DMS53 treated with DMSO at 0.1 percent for 48 hours (cell line): ENCODE results near the gene UFD1.

Experiments used
- DNase-seq: peaks from one replicate; lab custom pipeline; 2025; ENCODE audit not compliant: unreplicated experiment; lab: John Stamatoyannopoulos, UW

Gene UFD1

DNA sequence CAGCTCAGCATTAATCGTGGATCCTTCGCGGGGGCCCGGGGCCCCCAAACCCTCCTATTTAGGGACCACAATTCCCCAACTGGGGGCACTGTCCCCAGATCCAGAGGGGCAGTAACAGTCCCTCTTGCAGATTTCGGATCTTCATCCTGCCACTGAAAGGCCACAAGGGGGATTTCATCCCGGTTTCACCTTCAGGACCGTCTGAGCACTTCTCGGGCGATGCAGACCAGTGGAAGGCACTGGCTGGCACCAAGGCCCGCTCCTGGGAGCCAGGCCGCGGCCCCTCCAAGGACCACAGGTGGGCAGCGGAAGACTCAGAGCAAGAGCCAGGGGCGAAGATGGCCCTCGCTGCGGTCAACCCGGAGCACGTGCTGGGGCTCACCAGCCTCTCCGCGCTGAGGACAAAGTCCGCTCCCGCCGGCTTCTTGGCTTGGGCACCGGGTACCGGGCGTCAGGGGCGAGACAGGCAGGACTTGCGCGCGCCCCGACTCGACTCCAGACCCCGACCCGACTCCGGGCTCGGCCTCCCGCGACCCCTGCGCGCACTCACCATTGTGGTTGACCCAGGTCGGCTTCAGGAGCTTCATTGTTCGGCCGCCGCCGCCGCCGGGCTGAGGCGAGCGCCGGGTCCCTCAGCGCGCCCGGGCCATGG, 48.0 kb downstream of the UFD1 start:
- no peak for DNase-seq

DNA sequence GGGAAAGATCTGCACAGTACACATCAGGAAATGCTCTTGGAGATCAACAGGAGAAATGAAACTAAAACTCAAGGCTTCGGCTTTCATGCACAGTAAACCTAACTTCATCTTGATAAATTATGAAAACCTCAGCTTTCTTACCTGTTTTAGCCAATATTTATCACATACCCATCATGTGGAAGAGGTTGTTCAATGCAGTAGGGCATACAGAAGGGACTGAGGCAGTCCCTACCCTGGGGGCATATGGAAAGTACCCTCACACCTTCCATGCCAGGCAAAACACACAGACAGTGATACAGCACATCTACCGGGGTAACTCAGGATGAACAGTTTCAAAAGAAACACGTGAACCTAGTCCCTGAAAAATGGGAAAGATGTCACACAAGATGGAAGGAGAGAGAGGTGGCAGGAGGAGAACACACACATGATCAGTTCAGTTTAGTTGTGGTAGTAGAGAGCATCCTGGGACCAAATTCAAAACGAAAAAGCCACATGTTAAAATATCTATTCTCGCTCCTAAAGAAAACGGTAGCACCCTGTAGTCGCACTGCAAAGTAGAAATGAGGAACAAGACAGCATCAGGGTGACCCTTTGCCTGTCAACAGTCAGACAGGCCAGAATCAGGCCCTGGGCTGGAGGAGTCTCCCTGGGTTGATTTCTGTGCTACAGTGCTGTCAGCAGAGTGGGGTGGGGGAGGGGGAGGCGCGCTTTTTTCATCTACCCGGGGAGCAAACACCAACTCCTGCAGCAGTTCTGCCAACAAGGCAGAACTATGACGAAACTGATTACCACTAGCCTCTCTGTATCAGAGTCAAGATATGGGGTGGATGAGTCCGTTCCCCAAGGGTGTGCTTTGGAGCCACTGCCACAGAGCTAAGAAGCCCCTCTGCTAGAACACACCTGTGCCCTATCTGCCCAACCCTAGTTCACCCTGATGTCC, 48.8 kb downstream of the UFD1 start:
- DNase-seq = no peak

DNA sequence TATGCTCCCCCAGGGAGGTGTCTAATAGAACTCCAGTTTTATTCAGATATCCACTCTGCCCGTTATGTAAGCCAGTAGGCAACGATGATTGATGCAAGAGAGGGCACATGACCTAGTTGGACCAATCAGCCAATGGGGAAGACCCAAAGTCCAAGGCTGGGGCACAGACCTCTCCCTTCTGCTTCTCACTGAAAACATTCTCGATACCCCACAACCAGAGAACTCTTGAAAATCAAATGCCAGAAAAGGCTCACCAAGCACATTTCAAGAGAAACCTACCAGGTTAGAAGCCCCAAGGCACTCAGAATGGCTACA, 54.9 kb downstream of the UFD1 start:
- no peak for DNase-seq

DNA sequence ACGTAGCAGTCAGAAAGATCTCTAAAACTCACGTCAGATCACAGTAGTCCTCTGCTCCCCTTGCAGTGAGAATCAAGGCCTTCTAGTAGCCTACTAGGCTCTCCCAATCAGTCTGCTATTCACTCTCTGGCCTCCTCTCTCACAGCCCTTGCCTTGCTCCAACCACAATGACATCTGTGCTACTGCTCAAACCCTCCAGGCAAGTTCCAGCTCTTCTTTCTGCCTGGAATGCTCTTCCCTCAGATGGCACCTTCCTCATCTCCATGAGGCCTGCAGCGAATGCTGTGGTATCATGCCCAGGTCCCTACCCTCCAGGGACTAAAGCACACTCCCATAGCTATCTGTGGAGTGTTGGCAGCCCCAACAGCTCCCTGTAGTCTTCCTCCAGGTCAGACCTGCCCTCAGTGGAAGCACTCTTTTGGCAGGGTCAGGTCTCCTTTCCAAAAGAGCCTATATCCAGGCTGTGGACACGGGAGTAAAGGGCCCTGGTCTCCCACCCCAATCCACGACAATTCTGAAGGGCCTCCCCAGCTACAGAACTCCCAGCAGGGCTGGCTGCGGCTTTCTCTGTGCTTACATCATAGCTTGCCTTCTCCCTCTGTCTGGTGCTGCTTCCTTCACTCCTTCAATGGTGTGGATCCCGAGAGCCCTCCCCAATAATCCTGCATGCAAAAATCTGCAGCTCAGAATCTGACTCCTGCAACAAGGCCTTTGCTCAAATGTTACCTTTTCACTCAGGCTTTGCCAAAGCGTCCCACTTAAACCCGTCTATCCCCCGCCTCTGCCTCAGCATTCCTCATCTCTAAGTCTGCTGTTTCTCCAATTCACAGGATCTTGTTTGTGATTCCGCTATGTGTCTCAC, 56.3 kb downstream of the UFD1 start:
- no peak for DNase-seq

DNA sequence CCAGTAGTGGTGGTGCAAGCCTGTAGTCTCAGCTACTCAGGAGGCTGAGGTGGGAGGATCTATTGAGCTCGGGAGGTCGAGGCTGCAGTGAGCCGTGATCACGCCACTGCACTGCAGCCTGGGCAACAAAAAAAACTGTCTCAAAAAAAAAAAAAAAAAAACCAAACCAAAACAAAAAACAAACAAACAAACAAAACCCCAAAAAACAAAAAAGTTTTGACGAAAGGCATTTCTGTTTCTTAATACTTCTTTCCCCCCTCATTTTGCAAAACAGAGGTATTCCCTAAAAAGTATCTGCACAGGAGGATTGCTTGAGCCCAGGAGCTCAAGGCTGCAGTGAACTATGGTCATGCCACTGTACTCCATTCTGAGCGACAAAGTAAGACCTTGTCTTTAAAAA, 58.7 kb downstream of the UFD1 start:
- DNase-seq = no peak

DNA sequence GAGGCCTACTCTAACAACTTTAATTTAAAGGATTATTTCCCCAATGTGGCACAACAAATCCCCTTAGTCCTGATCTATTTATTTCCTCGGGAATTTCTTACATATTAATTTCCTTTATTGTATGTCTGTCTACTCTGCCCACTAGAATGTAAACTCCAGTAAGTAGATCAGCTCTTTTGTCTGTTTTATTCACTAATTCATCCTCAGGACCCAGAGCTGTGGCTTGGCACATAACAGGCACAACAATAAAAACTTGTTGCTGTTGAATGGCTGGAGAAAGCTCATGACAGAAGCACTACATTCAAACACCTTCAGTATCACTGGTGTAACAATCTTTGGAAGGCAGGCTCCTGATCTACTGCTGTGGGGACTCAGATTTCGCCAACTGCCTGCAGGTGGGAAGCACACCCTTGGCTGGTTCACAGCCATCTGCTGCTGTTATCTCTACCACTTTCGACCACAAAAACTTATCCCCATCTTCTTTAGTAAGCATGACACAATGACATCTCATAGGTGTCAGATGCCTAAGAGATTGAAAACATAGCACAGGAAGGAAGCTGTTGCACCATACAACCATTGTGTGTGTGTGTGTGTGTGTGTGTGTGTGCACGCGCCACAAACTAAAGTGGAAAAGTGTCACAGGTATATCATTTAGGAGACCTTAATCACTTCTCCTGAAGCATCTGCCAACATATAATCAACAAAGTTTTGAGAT, 59.4 kb downstream of the UFD1 start:
- DNase-seq = no peak

DNA sequence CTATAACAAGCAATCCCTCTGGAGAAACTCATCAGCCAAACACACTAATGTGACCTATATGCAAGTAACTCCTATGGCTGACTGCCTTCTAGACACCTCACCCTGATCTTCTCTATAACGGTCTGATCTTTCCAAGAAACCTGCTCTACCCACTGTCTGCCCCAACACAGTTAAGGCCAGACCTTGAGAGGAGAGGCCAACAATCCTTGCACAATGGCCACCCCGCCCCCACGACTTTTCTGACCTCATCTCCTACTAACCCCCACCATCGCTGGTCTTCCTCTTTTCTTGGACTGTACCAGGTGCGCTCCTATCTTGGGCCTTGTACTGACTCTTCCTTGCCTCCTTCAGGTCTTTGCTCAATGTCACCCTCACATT, 59.9 kb downstream of the UFD1 start:
- no peak for DNase-seq

DNA sequence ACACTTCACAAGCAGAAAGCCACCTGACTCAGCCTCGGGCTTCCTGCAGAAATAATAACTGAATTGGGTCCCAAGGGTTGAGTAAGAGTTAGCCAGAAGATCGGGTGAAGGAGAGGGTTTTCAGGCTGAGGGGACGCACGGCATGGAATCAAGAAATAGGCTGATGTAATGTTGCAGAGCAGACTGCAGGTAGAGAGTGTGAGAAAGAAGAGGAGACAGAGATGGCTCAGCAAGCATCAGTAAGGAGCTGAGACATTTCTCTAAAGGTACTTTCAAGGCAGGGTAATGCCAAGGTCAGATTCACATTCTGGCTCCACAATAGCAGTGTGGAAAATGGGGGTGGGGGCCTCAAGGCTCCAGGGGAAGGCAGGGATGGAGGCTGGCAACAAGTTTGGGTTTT, 66.1 kb downstream of the UFD1 start:
- no peak for DNase-seq

DNA sequence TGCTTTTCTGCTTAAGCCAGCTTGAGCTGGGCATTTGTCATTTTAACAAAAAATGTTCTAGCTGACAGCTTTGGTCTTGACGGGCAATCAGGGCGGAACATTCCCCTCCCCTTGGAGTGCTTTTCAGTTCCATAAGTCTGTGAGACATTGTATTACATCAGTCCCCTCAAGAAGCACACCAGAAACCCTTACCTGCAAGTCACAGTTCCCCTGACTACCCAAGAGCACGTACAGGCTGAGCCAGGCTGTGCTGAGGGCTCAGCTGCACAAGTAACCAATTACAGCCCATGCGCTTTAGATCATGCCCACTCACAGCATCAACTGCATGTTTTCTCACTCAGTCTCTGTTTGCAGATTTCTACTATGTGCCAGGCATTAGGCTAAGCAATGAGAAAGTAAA, 66.5 kb downstream of the UFD1 start:
- no peak for DNase-seq

DNA sequence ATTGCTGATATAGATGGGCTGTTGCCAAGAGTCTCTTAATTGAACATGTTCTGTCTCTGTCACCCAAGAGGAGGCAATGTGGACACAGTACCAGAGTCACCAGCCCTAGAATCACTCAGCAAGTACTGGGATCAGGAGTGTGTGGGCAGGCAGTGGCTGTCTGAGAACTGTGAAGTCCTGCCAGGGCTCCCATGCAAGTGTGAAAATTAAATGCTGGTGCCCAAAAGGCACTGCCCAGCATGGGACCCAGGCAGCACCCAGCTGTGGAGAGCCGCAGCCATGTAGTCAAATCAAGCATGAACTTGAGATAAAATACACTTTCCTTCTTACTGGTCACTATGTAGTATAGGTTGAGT, 67.3 kb downstream of the UFD1 start:
- no peak for DNase-seq

DNA sequence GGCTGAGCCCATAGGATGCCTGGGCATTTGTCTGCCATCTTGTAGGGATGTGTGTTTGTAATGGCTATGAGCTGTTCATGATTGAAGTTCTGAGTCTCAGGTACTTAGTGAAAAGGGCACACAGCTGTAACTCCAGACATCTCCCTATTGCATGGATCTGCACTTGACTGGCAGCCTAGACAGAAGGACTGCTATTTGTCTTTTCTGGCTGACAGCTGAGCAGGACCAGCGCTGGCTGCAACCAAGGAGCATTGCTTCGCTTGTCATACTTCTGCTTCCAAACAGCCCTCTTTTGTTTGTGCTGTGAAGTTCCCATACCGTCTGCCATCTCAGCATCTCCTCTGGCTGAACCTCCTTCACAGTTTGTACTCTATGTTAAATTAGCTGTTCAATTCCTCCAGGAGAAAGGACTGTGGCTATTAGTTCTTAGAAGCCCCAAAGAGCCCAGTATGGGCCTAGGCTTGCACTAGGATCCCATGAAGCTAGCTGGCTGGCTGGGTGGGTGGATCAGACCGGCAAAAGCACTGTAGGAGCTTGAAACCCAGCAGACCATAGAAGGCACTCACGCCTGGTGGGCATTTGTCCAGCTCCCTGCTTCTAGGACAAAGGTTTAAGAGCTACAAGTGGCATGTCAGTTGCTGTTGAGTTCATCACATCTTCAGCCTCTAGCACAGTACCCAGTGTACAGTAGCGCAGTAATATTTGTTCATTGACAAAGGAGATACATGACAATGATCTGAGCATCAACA, 67.9 kb downstream of the UFD1 start:
- DNase-seq = no peak

DNA sequence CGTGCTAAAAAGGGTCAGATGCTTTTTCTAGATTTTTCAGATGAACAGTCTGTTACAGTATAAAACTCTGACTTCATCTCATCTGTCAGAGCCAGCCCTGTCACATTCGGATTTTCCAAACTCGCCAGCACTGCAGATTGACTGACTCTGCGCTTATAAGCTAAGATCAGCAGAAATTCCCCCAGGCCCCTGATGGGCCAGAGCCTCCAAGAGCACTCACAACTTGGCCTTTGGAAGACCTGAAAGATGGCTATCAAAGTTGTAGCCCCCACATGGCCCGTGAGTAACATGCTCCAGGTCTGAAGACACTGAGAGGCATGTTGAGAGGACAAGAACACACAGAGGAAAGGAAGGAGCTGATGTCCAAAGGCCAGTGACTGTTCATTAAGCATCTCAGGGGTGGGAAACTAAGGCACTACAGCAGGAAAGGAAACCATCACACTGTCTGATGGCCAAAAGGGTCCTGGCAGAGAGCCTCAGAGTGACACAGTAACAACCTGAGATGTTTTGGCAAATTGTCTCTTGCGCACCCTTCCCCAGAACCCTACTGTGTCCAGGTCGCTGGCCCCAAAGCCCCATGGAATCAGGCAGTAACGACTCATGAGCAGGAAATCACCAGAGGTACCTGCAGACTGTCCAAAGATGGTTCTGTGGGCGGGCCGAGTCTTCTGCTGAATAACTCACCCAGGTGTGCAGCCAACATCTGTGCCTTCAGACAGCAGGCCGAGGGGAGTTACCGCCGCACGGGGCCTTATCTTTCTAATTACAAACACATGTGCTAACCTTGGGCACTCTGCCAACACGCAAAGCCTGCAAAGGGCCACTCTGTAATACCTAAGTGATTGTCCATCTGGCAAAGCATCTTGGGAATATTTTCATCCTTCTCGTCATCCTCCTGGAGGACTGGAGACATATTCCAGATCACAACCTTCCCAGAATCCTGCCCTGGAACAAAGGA, 71.1 kb downstream of the UFD1 start:
- no peak for DNase-seq

DNA sequence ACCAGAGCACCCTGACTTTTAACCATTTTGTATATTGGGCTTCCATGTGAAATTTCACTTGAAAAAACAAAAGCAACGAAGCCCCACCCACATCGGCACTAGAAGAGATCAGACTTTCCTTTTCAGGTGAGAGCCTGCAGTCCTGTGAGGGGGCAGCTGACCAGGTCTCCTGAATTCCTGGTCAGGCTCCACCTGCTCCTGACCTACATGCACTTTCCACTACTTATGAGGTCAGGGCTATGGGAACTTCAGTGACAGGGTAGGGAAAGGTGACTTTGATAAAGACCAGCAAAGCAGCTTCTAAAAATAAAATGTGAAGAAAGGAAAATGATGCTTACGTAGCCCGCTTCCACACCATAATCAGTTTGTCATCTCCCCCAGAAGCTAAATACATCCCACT, 72.1 kb downstream of the UFD1 start:
- DNase-seq = no peak

DNA sequence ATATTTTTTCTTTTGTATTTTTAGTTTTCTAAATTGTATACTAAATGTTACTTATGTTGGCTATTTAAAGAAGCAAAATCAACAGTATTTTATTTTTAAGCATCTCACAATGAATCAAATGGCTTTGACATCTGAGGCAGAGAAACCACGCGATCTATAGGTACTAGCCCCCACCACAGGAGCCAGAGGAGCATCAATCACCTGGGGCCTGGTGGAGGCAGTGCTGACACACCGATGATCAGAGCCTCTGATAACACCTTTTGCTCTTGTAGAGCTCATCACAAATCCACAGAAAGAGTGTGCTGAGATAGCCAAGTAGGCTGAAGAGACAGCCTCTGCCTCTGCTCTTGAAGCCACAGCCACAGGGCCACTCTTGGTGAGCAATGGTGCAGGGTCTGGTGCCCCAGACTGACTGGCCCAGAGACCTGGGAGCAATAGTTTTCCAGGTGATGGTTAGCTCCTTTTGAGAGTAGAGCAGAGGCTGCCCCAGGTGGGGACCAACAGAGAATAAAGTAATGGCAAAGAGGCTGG, 72.6 kb downstream of the UFD1 start:
- no peak for DNase-seq

DNA sequence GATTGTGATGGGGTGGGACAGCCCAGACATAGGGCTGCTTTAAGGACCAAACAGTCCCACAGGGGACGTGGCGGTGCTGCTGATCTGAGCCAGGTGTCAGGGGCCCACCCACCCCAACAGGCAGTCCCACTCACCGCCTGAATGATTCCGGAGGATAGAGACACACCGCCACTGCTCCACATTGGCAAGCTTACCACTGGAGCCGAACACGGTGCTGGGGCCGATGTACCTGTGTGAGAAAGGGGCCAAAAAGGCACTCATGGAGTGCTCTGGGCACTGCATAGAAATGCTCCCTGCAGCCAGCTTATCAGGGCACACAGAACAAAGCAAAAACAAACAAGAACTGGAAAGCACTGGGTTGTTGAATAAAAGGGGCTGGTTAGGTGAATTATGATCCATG, 73.3 kb downstream of the UFD1 start:
- no peak for DNase-seq

DNA sequence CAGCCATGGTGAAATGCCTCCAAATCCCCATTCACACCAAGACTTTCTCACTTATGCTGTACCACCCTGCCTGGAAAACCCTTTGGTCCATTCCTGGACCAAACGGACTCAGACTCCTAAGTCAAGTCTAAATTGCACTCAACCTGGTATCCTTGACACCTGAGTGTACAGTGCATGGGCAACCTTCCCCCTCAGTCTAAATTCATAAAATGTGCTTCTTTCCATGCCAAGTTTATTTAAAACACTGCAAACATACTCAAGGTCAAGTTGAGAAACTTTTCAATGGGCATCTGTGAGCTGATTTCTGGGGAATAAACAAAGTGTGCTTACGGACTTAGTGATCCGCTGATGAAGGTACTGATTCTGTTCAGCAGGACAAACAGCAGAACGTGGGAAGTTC, 73.9 kb downstream of the UFD1 start:
- DNase-seq = no peak

DNA sequence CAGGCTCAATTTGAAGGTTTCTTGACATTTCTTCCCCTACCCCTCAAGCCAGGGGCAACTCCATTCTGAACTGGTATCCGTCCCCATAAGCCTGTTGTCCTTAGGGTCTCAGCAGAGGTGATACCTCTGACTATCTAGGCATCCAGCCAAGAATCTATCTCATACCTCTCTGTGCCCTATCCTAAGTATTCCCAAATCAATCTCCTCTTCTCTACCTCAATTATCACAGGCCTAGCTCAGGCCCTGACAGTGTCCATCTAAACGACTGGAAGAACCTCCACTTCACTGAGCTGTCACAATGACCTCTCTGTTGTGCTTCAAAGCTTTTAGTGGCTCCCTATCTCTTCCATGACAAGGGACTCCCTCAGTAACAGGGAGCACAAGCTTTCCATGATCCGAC, 74.3 kb downstream of the UFD1 start:
- DNase-seq = no peak

DNA sequence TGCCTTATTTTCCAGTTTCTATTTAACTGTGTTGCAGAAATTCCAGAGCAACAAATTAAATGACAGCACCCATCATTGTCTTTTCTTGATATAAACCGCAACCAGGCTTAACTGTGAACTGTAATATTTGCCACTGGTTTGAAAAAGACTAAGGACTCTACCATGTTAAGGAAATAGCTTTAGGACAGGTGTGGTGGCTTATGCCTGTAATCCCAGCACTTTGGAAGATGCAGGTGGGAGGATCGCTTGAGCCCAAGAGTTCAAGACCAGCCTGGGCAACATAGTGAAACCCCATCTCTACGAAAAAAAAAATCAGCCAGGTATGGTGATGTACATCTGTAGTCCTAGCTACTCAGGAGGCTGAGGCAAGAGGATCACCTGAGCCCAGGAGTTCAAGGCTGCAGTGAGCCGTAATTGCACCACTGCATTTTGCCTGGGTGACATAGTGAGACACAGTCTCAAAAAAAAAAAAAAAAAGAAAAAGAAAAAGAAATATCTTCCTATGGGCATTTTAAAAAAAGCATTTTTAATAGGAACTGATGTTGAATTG, 76.3 kb downstream of the UFD1 start:
- no peak for DNase-seq

DNA sequence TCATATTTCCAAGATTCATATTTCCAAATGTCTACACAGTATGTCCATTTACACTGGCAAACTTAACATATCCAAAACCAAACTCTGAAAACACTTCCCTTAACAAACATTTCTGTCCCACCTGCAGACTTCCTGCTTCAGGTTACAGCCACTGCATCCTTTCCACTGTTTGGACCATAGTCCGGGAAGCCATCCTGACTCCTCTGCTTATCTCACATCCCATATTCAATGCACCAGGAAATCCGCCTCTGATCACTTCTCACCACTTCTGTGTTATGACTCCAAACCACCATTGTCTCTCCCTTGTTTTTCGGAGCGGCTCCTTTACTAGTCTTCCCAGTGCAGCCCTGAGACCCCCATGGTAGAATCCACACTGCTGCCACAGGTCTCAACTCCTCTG, 77.5 kb downstream of the UFD1 start:
- DNase-seq = no peak
